IPS DF 19.7 (cell line): ENCODE results near the gene NUDT14.

Experiments
- DNase-seq: peaks from one replicate; pipeline ENCODE4 v3.0.0-alpha.2; 2013; ENCODE audit warnings: low read depth, low spot score

Gene NUDT14

DNA sequence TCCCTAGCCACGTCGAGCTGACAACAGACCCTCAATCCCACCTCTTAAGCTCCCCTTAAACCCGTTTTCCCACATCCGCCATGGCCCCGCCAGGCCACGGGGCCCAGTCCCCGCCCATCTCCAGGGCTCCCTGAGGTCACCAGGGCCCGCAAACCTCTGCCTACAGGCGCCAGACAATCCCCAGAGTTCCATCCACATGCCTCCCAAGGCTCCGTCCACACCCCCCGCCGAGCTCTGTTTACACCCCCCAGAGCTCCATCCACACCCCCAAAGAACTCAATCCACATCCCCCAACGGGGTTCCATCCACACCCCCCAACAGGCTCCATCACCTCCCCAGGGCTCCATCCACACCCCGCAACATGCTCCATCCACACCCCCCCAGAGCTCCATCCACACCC lies 21.8 kb downstream of the NUDT14 start:
- DNase-seq: no peak

DNA sequence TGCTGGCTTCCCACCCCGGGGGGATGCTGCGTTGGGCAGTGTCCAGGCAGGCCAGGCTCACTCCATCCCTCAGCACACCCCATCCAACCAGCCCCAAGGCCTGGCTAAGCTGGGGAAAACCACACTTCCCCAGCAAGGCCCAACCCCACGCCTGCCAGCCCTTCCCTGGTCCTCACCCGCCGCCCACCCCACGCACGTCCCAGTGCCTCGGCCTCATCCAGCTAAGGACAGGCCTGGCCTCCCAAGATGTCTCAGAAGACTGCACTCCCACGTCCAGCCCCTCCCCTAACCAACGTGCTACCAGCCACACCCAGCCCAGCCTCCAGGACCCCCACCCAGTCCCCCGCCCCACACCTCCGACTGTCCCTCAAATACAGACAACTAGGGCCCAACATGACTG lies 22.3 kb downstream of the NUDT14 start:
- DNase-seq: no peak

DNA sequence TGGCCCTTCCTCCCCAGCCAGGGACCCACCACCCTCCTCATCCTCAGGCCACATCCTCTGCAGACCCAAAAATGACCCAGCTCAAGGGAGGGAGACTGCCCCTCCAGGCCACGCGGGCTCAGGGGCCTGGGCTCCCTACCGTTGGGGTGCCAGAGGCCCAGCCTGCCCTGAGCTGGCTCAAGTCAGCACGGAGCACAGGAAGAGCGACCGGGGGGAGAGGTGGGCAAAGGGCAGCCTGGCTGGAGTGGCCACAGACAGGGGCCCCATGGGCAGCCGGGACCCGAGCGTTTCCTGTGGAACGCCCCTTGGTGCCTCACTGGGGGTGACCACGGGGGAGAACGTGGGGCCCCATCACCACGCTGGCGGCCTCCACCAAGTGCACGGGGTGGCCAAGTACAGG lies 23.2 kb downstream of the NUDT14 start:
- DNase-seq: no peak

DNA sequence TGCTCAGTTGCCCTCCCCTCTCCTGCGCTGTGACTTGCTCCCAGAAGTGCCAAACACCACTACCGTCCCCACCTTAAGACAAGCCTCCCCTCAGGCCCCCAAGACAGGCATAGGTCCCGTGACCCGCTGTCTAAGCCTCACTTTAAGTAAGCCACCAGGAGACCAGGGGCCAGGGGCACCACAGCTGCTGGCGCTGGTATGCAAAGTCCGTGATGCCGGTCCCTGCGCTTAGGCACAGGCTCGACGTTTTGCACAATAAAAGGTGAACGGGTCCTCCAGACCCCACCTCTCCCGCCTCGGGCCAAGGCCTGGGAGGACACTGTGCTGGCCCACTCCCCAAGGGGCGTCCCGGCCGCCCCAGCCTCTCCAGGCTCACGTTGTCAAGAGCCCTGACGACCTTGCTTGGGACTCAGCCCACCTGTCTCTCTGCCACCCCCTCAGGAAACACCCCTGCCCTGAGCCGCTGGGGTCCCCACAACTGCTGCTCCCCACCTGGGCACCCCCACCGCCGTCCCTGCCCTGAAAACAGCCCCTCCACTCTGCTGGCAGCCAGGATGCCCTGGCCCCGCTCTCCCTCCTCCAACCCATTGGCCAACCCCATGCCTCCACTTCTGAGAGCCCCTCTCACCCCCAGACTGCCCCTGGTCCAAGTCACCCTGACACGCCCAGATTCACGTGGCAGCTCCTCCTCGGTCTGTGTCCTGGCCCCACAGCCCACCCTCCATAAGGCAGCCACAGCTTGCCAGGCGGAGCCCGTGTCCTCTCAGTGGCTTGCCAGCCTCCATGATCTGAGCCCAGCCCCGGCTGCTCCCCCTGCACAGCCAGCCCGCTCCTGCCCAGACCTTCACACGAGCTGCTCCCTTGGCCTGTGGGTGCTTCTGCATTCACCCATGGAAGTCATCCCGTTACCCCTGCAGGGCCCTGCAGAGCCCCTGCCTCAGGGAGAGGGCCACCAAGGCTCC lies 24.4 kb downstream of the NUDT14 start:
- no peak for DNase-seq

DNA sequence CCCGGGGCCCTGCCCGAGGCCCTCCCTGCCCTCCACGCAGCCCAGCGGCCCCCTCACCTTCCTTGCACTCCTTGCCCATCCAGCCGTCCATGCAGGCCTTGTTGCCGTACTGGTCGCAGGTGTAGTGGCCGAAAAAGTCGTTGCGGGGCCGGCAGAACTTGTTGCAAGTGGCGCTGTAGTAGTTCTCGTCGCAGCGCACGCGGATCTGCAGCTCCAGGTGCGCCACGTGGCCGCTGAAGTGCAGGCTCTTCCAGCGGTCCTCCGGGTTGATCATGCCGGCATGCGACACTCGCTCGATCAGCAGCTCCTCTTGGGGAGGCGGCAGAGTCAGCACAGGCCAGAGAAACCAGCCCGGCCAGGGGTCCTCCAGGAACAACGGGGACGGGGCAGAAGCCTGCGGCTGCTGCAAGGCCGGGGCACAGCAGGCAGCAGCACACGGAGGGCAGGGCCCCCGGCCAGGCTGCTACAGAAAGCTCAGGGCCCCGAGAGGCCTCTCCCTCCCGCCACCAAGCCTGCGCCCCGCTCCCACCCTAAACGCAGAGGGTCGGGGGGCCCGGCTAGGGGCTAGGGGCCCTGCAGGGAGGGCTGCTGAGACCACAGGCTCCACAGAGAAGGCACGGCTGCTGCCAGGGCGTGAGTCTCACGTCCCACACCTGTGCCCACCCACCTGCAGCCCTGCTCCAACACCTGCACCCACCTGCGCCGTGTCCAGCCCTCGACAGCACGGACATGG lies 25.3 kb downstream of the NUDT14 start:
- no peak for DNase-seq

DNA sequence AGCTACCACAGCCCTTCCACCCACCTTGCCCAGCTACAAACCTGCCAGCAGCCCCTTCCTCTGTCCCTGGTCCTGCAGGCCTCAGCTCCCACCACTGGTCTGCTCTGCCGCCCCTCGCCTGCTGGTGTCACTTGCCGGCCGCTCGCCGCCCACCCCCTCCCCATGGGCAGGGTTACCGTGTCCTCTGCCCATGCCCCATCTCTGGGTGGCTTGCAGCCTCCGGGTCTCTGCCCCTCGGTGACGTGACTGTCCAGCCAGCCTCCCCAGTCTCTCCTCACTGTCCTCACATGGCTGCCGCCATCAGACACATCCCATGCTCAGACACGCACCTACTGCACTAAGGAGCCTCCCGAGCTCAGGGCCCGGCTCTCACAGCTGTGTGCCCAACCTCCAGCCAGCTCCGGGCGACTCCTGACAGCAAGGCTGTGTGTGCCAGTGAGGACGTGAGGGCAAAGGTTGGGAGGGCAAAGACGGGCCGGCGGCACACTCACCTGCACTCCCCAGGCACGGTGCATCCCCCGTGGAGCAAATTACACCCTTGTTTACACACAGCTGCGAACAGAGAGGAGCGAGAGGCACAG lies 26.0 kb downstream of the NUDT14 start:
- no peak for DNase-seq

DNA sequence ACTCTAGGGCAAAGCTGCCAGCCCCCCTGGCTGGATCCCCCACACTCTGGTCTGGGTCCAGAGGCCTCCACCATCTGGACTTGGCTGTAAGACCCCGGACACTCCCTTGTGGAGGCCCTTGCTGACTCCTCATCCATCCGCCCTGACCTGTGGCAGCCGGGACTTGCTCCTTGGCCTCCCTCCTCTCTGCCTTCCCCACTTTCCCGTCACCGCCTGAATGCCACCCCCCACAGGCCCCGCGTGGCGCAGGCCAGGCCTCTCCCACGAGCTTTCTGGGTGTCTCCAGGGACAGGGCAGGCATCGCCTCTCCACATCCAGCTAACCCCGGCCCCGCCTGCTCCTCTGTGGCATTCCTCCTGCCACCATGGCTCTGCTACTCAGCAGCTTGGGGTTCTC lies 26.6 kb downstream of the NUDT14 start:
- DNase-seq: no peak

DNA sequence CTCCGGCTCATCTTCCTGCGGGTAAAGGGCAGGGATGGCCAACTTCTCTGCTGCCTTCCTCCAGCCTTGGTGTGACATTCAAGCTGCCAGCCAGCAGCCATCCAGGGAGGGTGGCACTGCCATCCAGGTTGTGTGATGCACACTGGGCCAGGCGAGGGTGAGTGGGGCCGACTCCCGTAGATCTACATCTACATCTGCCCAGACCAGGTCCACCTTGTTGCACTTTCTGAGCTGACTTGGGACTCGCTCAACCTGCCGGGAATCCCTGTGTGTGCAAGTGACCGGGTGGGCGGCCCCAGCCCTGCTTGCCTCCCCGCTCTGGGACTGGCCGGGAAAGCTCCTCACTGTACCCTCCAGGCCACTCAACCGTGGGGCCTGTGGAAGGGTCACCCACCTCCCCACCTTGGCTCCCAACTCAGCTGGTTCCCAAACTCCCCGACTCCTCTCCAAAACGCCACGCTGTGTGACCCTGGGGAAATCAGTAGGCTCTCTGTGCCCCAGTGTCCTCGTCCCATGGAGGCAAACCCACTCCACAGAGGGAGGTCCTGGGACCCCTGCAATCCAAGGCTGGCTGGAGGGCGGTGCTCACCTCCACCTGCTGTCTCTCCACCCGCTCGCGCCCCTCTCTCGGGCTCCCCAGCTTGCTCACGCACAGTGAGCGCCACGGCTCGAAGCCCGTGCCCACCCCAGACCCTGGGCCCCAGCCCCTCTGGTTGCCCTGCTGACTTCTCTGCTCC lies 27.2 kb downstream of the NUDT14 start:
- no peak for DNase-seq

DNA sequence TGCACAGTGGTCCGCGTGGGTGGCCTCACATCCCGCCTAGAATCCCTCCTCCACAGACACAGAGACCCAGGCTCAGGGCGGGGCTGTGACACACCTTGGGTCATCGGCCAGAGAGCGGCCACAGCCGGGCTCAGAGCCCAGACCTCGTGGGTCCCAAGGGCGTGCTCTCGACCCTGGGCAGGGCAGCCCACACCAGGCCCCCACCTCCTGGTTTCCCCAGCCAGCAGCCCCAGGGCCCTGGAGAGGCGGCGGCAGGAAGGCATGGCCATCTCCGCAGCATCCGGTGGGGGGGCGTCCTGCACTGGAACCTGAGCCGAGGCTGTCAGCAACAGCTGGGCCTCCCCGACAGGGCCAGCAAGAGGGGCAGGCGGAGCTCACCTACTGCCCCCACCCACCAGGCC lies 27.8 kb downstream of the NUDT14 start:
- no peak for DNase-seq

DNA sequence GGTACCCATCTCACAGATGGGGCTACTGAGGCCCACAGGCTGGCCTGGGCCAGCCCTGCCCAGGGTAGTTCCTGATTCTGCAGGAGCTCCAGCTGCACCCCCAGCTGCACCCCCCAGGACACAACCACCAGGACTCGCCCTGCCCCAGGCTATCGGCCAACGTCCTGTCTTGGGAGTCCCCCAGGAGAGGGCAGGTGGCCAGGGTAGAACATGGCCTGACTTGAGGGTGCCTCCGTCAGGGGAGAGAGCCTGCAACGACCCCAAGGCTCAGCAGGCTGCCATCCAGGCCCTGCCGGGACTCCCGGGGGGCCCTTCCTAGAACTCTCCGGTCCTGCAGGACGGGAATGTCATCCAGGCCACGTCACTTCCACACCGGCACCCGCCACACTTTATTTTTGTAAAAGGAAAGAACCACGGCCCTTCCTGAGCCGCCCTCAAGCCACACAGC lies 28.3 kb downstream of the NUDT14 start:
- DNase-seq: no peak

DNA sequence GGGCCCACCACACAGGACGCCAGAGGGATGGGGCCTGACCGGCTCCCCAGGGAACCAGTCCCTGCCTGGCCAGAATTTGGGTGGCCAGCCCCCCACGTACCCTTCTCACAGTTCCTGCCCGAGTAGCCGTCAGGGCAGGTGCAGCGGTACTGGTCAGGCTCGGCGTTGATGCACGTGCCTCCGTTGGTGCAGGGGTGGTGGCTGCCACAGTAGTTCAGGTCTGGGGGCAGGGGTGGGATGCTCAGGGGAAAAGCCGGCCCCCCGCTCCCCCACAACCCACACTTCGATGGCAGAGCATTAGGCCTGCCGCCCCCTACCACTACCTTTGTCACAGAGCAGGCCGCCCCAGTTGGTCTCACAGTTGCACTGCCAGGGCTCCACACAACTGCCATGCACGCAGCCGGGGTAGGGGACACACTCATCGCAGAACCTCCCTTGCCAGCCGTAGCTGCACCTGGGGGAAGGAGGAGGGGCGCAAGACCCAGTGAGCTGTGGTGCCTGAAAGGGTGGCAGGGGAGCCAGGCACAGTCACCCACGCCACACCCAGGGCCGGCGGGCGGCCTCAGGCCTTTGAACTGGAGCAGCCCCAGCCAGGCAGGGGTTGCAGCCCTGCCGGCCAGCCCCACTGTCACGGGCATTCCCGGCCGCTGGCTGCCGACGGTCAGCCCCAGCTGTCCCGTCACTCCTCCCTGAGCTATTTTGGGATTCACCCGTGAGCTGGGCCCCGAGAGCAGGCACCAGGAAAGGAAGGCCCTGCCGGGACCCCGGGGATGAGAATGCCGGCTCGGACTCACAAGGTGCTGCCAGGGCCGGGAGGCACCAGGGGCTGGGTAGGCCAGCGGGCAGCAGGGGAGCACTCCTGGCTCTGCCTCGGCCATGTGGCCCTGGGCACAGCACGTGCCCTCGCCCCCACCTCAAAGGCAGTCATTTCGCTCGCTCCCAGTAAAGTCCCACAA lies 29.0 kb downstream of the NUDT14 start:
- DNase-seq: no peak

DNA sequence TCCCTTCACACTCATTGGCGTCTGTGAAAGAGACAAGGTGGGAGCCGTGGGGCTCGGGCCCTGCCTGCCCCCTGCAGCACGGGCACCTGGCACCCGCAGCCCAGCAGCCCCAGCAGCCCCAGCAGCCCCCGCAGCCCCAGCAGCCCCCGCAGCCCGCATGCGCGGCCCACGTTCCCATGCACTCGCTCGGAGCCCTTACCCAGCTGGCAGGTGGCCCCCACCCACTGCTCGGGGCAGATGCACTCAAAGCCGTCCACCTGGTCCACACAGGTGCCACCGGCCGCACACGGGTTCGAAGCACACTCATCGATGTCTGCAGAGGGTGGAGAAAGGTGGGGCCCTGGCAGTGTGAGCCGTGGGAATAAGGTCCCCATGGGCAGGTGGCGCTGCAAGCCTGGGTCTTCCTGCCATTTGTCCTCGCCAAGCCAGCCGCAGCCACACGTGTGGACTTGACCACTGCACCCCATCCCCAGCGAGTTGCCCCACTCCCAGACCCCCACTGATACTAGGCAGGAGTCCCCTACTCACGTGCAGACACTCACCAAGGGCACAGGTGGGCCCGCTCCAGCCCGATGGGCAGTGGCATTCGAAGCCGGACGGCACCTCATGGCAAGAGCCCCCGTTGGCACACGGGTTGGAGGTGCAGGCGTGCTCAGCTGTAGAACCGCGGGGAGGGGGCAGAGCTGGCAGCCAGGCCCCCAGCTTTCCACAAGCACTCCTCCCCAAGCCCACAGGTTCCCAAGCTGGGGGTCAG lies 29.9 kb downstream of the NUDT14 start:
- no peak for DNase-seq

DNA sequence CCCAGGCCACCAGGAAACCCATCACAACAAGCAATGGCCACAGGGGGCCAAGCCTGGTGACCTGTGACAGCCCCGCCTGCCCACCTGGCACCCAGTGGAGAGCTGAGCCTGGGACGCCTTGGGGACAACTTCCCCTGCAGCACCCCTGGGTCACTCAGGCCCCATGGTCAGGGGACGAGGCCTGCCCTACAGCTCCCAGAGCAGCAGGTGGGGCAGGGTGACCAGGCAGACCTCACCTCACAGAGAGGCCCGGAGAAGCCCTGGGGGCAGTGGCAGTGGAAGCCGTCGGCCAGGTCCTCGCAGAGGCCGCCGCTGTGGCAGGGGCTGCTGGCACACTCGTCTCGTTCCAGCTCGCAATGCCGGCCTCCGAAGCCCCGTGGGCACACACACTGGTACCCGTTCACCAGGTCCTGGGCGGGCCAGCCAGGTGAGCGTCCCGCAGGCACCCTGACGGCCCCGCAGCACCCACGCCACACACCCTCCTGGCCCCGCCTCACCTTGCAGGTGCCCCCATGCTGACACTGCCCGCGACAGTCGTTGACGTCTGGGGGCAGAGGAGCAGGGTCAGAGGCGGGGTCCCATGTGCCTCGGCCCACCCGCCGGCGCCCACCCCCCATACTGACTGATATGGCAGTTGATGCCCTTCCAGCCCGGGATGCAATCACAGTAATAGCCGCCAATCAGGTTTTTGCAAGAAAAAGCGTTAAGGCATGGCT lies 30.6 kb downstream of the NUDT14 start:
- no peak for DNase-seq

DNA sequence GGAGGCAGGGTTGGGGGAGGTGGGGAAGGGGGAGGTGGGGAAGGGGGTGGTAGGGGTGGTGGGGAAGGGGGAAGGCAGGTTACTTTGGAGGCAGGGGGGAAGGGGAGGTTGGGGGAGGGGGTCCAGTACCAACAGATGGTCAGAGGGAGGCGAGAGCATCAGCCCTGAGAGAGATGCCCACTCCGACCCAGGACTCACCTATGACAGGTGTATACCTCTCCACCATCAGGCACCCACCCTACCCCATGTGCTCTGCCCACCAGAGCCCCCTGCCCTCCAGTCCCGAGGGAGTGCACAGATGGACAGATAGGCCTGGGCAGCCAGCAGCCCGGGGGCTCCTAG lies 31.1 kb downstream of the NUDT14 start:
- no peak for DNase-seq

DNA sequence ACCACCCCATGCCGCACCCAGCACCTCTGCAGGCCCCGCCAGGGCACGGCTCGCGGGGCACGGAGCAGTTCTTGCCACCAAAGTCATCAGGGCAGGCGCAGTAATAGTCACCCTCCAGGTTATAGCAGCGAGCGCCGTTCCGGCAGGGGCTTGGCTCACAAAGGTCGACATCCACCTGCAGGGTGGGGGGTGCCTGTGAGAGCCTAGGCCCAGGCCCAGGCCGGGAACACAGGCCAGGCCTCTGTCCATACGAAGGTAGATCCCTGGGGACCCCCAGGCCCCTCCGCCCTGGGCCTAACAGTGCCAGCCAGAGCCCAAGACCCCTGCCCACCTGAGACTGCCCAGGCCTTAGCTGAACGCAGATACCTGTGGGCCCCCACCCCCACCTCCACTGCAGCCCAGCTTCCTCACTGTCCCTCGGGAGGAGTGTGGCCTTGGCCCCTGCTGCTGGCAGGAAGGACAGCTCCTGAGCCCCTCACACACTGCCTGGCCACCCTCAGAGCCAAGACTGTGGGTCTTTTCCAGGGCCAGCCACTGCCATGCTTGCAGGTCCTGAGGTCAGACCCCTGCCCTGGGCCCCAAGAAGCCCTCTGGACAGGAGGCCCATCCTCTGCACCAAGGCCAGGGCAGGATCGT lies 31.8 kb downstream of the NUDT14 start:
- no peak for DNase-seq

DNA sequence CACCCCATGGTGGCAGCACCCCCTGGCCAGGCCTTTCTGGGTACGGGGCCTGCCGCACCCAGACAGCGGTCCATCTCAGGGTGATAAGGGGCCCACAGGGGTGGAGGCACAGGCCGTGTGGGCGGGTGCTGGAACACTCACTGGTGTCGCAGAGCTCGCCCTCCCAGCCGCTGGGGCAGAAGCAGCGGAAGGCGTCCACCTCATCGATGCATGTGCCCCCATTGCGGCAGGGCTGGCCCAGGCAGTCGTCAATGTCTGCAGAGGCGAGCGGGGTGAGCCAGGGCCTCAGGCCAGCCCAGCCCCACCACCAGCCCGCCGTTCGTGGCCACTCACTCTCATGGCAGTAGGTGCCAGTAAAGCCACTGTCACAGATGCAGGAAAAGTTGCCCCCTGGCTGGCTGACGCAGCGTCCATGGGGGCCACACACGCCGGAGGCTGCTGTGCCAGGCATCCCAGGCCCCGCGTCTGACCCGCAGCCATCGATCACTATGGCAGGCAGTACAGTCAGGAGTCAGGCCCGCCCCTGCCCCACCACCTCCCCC lies 32.4 kb downstream of the NUDT14 start:
- DNase-seq: no peak

DNA sequence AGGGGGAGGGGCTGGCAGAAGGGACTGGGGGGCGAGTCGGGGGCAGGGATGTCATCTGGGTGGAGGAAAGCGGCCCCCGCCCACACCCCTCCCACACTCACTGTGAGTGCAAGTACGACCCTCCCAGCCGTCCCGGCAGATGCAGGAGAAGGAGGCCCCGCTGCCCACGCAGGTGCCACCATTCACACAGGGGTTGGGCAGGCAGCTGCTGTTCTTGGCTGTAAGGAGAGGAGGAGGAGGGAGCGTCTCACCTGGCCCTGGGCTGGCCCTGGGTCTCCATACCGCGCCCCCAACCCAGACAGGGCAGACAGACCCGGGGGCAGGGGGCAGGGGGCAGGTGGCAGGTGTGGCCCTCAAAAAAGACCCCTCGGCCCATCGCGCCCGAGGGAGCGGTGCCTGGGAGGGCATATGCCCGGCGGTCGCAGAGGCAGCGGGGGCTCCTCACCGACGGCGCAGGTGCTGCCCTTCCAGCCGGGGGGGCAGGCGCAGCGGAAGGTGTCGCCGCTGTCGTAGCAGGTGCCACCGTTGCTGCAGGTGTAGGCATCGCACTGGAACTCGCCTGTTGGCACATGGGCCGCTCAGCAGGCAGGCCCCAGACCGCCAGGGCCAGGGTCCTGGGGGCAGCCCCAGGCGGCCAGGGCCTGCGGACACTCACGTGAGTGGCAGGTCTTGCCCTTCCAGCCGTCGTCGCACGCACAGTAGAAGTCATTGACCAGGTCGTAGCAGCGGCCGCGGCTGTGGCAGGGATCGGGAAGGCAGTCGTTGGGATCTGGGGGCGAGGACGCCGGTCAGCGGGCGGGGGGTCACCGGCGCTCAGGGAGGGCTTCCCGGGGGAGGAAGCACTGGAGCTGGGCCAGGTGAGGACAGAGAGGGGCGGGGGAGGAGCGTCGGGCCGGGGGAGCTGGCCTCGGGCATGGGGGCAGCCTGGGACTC lies 33.2 kb downstream of the NUDT14 start:
- no peak for DNase-seq
